Panc1 (cell line): Measurements from ENCODE around the gene CRTC1.

Experiments
- POLR2AphosphoS5 ChIP-seq: IDR thresholded peaks from 2 replicates; pipeline ENCODE4 v1.6.1; 2012; ENCODE audit warnings: mild to moderate bottlenecking, low read depth, low read length, moderate library complexity
- SIN3A ChIP-seq: IDR thresholded peaks from 2 replicates; pipeline ENCODE4 v1.6.1; 2012; ENCODE audit warnings: low read depth, mild to moderate bottlenecking, low read length, moderate library complexity, borderline replicate concordance; ENCODE audit not compliant: insufficient read depth
- TF ChIP-seq, protein P1 (sequence below): fragments of 450-650 bp; IDR thresholded peaks from 2 replicates; pipeline ENCODE4 v1.5.1; 2017; ENCODE audit warnings: mild to moderate bottlenecking
- TF ChIP-seq, protein P2 (sequence below), 2 experiments: IDR thresholded peaks; 2 replicates each; pipeline ENCODE4 v1.6.1; 2011 to 2012; ENCODE audit warnings: low read depth in 2 of 2, control low read depth in 1 of 2, low read length in 1 of 2, mild to moderate bottlenecking in 1 of 2, moderate library complexity in 1 of 2; ENCODE audit not compliant: insufficient read depth in 1 of 2

DNA sequence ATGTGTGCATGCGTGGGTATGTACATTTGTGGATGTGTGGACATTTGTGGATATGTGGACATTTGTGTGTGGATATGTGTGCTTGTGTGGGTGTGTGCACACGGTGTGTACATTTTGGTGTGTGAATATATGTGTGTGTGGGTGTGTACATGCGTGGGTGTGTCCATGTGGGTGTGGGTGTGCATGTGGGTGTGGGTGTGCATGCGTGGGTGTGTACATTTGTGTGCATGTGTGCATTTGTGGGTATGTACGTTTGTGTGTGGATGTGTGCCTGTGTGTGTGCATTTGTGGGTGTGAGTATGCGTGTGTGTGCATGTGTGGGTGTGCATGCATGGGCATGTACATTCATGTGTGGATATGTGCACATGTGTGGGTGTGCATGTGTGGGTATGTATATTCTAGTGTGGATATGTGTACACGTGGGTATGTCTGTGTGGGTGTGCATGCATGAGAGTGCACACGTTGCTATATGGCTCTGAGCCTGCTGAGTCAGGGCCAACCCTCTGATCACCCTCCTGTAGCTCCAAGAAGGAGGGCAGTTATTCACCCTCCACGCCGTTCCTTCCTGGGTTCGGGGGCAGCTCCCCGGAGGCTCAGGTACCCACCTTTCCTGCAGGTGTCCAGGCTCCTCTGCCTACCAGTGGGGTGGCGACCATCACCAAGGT lies 87.3 kb downstream of the CRTC1 start:
- TF ChIP-seq, protein P1, sequence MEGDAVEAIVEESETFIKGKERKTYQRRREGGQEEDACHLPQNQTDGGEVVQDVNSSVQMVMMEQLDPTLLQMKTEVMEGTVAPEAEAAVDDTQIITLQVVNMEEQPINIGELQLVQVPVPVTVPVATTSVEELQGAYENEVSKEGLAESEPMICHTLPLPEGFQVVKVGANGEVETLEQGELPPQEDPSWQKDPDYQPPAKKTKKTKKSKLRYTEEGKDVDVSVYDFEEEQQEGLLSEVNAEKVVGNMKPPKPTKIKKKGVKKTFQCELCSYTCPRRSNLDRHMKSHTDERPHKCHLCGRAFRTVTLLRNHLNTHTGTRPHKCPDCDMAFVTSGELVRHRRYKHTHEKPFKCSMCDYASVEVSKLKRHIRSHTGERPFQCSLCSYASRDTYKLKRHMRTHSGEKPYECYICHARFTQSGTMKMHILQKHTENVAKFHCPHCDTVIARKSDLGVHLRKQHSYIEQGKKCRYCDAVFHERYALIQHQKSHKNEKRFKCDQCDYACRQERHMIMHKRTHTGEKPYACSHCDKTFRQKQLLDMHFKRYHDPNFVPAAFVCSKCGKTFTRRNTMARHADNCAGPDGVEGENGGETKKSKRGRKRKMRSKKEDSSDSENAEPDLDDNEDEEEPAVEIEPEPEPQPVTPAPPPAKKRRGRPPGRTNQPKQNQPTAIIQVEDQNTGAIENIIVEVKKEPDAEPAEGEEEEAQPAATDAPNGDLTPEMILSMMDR: no peak
- TF ChIP-seq SIN3A (no peak), POLR2AphosphoS5 (no peak)
- TF ChIP-seq, protein P2, sequence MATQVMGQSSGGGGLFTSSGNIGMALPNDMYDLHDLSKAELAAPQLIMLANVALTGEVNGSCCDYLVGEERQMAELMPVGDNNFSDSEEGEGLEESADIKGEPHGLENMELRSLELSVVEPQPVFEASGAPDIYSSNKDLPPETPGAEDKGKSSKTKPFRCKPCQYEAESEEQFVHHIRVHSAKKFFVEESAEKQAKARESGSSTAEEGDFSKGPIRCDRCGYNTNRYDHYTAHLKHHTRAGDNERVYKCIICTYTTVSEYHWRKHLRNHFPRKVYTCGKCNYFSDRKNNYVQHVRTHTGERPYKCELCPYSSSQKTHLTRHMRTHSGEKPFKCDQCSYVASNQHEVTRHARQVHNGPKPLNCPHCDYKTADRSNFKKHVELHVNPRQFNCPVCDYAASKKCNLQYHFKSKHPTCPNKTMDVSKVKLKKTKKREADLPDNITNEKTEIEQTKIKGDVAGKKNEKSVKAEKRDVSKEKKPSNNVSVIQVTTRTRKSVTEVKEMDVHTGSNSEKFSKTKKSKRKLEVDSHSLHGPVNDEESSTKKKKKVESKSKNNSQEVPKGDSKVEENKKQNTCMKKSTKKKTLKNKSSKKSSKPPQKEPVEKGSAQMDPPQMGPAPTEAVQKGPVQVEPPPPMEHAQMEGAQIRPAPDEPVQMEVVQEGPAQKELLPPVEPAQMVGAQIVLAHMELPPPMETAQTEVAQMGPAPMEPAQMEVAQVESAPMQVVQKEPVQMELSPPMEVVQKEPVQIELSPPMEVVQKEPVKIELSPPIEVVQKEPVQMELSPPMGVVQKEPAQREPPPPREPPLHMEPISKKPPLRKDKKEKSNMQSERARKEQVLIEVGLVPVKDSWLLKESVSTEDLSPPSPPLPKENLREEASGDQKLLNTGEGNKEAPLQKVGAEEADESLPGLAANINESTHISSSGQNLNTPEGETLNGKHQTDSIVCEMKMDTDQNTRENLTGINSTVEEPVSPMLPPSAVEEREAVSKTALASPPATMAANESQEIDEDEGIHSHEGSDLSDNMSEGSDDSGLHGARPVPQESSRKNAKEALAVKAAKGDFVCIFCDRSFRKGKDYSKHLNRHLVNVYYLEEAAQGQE (IDR thresholded peaks at IDR 0.05; ENCODE audit: insufficient read depth in 1 of 2, low read depth in 2 of 2, low read length in 1 of 2): no peak
